Neuron (in vitro differentiated cells): Measurements from ENCODE around the gene TMEM134.

Experiments used
- H2AFZ ChIP-seq: one replicate; pipeline ENCODE4 v1.6.1; 2013; ENCODE audit warnings: low read depth, mild to moderate bottlenecking, inconsistent platforms, low read length, moderate library complexity
- H3K27me3 ChIP-seq: one replicate; pipeline ENCODE4 v1.6.1; 2013; ENCODE audit warnings: low read length; ENCODE audit not compliant: insufficient read depth
- H3K36me3 ChIP-seq: one replicate; pipeline ENCODE4 v1.6.1; 2013; ENCODE audit warnings: low read length; ENCODE audit not compliant: insufficient read depth
- H3K4me1 ChIP-seq: one replicate; pipeline ENCODE4 v1.6.1; 2013; ENCODE audit warnings: low read length; ENCODE audit not compliant: insufficient read depth
- H3K4me3 ChIP-seq: 2 replicates; pipeline ENCODE4 v1.5.1; 2013; ENCODE audit warnings: mild to moderate bottlenecking, low read length, moderate library complexity
- H3K9me3 ChIP-seq: one replicate; pipeline ENCODE4 v1.6.1; 2013; ENCODE audit warnings: low read length

TMEM134 gene

GRCh38 chr11:67452141-67452952 lies 16.7 kb downstream of the TMEM134 start, which contains the start of gene GPR152:
GPR152 (minus strand) TSS chr11:67452729; CDS start chr11:67452724, 5 bp downstream.
- Histone ChIP-seq H2AFZ (no peak within 1 kb of the TSS), H3K4me3 (no peak within 1 kb of the TSS), H3K9me3 (no peaks in the 10 kb centered on the region), H3K27me3 (no peaks in the 10 kb centered on the region), H3K36me3 (no peaks in the 10 kb centered on the region), H3K4me1 (peaks cover 3% of the 10 kb centered on the region)

GRCh38 chr11:67451658-67451976 lies 17.4 kb downstream of the TMEM134 start:
- no peaks in the 10 kb centered on the region for H3K9me3 ChIP-seq
- no peaks in the 10 kb centered on the region for H3K27me3 ChIP-seq
- no peak overlapping the region for H2AFZ ChIP-seq
- H3K4me3 ChIP-seq = no peak overlapping the region
- no peaks in the 10 kb centered on the region for H3K36me3 ChIP-seq
- peaks cover 3% of the 10 kb centered on the region for H3K4me1 ChIP-seq

GRCh38 chr11:67450796-67451657 lies 18.0 kb downstream of the TMEM134 start:
- Histone ChIP-seq H3K9me3 (no peaks in the 10 kb centered on the region), H3K4me3 (no peak overlapping the region), H3K36me3 (no peaks in the 10 kb centered on the region), H2AFZ (no peak overlapping the region), H3K27me3 (no peaks in the 10 kb centered on the region), H3K4me1 (peaks cover 3% of the 10 kb centered on the region)

GRCh38 chr11:67449116-67449844 lies 19.8 kb downstream of the TMEM134 start:
- H2AFZ ChIP-seq = no peak overlapping the region
- H3K4me1 ChIP-seq = peaks cover 3% of the 10 kb centered on the region
- no peaks in the 10 kb centered on the region for H3K36me3 ChIP-seq
- H3K4me3 ChIP-seq = no peak overlapping the region
- no peaks in the 10 kb centered on the region for H3K27me3 ChIP-seq
- H3K9me3 ChIP-seq = no peaks in the 10 kb centered on the region

GRCh38 chr11:67448220-67448609 lies 20.8 kb downstream of the TMEM134 start:
- Histone ChIP-seq H3K4me3 (no peak overlapping the region), H2AFZ (no peak overlapping the region), H3K36me3 (no peaks in the 10 kb centered on the region), H3K4me1 (peaks cover 3% of the 10 kb centered on the region), H3K27me3 (no peaks in the 10 kb centered on the region), H3K9me3 (no peaks in the 10 kb centered on the region)

GRCh38 chr11:67445515-67445914 lies 23.5 kb downstream of the TMEM134 start:
- Histone ChIP-seq H3K4me3 (no peak overlapping the region), H3K27me3 (no peaks in the 10 kb centered on the region), H3K36me3 (peaks cover 7% of the 10 kb centered on the region), H3K9me3 (no peaks in the 10 kb centered on the region), H3K4me1 (peaks cover 8% of the 10 kb centered on the region), H2AFZ (no peak overlapping the region)

GRCh38 chr11:67442504-67443404 lies 26.3 kb downstream of the TMEM134 start:
- Histone ChIP-seq H3K4me1 (peaks cover 7% of the 10 kb centered on the region), H2AFZ (peak overlapping the region; percentile 69), H3K4me3 (peak overlapping the region; percentile 77), H3K36me3 (peaks cover 18% of the 10 kb centered on the region), H3K9me3 (no peaks in the 10 kb centered on the region), H3K27me3 (no peaks in the 10 kb centered on the region)

- H3K4me1 ChIP-seq = peaks cover 7% of the 10 kb centered on the region
- H3K4me3 ChIP-seq = no peak overlapping the region
- H3K36me3 ChIP-seq = peaks cover 18% of the 10 kb centered on the region
Observed at GRCh38 chr11:67441731-67442351, 27.2 kb downstream of the TMEM134 start.

GRCh38 chr11:67441098-67441563 lies 27.9 kb downstream of the TMEM134 start:
- H3K4me3 ChIP-seq = no peak overlapping the region
- peaks cover 7% of the 10 kb centered on the region for H3K4me1 ChIP-seq
- H3K27me3 ChIP-seq = no peaks in the 10 kb centered on the region
- no peaks in the 10 kb centered on the region for H3K9me3 ChIP-seq
- no peak overlapping the region for H2AFZ ChIP-seq
- H3K36me3 ChIP-seq = peaks cover 21% of the 10 kb centered on the region

More at GRCh38 chr11:67441731-67442351, 27.2 kb downstream of the TMEM134 start:
- no peaks in the 10 kb centered on the region for H3K27me3 ChIP-seq
- H2AFZ ChIP-seq = no peak overlapping the region
- H3K9me3 ChIP-seq = no peaks in the 10 kb centered on the region

- H3K36me3 ChIP-seq = peaks cover 27% of the 10 kb centered on the region
- H3K4me3 ChIP-seq = no peak overlapping the region
- peaks cover 7% of the 10 kb centered on the region for H3K4me1 ChIP-seq
- H3K9me3 ChIP-seq = no peaks in the 10 kb centered on the region
- no peak overlapping the region for H2AFZ ChIP-seq
- no peaks in the 10 kb centered on the region for H3K27me3 ChIP-seq
Observed at GRCh38 chr11:67440229-67441097, 28.6 kb downstream of the TMEM134 start.
